ENCODE measurements around the gene PROCR.

The PROCR gene

GRCh38 chr20:35134880-35135279 lies 37.0 kb upstream of the PROCR start:
- TF ChIP-seq, protein P1, sequence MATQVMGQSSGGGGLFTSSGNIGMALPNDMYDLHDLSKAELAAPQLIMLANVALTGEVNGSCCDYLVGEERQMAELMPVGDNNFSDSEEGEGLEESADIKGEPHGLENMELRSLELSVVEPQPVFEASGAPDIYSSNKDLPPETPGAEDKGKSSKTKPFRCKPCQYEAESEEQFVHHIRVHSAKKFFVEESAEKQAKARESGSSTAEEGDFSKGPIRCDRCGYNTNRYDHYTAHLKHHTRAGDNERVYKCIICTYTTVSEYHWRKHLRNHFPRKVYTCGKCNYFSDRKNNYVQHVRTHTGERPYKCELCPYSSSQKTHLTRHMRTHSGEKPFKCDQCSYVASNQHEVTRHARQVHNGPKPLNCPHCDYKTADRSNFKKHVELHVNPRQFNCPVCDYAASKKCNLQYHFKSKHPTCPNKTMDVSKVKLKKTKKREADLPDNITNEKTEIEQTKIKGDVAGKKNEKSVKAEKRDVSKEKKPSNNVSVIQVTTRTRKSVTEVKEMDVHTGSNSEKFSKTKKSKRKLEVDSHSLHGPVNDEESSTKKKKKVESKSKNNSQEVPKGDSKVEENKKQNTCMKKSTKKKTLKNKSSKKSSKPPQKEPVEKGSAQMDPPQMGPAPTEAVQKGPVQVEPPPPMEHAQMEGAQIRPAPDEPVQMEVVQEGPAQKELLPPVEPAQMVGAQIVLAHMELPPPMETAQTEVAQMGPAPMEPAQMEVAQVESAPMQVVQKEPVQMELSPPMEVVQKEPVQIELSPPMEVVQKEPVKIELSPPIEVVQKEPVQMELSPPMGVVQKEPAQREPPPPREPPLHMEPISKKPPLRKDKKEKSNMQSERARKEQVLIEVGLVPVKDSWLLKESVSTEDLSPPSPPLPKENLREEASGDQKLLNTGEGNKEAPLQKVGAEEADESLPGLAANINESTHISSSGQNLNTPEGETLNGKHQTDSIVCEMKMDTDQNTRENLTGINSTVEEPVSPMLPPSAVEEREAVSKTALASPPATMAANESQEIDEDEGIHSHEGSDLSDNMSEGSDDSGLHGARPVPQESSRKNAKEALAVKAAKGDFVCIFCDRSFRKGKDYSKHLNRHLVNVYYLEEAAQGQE (IDR thresholded peaks at IDR 0.05; ENCODE audit: insufficient replicate concordance, low read depth) = no peak
- no peak for TF ChIP-seq GABPA (IDR thresholded peaks at IDR 0.05; ENCODE audit: low read depth)
- TF ChIP-seq POLR2AphosphoS5 (IDR thresholded peaks at IDR 0.05; ENCODE audit: low read depth) = no peak
- TF ChIP-seq, protein P2, sequence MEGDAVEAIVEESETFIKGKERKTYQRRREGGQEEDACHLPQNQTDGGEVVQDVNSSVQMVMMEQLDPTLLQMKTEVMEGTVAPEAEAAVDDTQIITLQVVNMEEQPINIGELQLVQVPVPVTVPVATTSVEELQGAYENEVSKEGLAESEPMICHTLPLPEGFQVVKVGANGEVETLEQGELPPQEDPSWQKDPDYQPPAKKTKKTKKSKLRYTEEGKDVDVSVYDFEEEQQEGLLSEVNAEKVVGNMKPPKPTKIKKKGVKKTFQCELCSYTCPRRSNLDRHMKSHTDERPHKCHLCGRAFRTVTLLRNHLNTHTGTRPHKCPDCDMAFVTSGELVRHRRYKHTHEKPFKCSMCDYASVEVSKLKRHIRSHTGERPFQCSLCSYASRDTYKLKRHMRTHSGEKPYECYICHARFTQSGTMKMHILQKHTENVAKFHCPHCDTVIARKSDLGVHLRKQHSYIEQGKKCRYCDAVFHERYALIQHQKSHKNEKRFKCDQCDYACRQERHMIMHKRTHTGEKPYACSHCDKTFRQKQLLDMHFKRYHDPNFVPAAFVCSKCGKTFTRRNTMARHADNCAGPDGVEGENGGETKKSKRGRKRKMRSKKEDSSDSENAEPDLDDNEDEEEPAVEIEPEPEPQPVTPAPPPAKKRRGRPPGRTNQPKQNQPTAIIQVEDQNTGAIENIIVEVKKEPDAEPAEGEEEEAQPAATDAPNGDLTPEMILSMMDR (IDR thresholded peaks at IDR 0.05; ENCODE audit: insufficient read depth, low read length) = no peak
- TF ChIP-seq SPI1 (IDR thresholded peaks at IDR 0.05; ENCODE audit: borderline replicate concordance, low read depth) = no peak
- H3K27ac ChIP-seq (replicated peaks) = no peak overlapping the region
- DNase-seq (ENCODE audit: low read depth in 1 of 2, low spot score in 1 of 2) = no peak
- no peak overlapping the region for H3K4me3 ChIP-seq (replicated peaks; ENCODE audit: insufficient read depth, low read length)
- H3K27me3 ChIP-seq (ENCODE audit: insufficient read depth, poor library complexity, severe bottlenecking) = no peaks in the 10 kb centered on the region

DNA sequence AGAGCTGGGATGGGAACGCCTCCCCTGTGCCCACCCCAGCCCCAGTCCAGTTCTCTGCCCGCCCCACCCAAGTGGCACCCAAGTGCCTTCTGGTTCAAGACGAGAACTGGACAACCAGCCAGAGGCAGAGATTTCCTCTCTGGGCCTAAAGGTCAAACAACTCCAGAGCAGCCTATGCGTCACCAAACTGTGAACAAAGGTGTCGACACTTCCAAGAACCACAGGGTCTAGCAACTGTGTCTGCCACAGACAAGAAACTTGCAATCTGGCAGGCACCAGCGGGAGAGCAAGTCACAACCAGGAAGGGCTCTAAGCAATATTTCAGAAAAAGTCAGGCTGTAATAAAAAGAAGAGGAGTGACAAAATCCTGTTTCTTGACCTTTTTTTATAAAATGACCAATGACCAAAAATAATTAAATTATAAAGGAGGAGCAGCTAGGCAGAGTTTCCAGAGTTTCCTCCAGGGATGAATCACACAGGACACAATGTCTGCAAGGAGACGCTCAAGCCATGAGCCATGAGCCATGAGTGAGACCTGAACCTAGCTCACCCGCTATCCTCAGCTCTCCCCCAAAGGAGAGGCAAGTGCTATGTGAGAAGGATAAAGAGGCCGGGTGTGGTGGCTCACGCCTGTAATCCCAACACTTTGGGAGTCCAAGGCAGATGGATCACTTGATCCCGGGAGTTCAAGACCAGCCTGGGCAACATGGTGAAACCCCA lies 35.8 kb upstream of the PROCR start:
- peak in 1 of 2 experiments; percentile 49 for DNase-seq (ENCODE audit: low read depth in 1 of 2, low spot score in 1 of 2)
- Histone ChIP-seq H3K27me3 (ENCODE audit: insufficient read depth, poor library complexity, severe bottlenecking) (no peaks in the 10 kb centered on the region), H3K27ac (replicated peaks) (no peak overlapping the region; the same call in 1 of the 2 replicates), H3K4me3 (replicated peaks; ENCODE audit: insufficient read depth, low read length) (no peak overlapping the region)
- TF ChIP-seq POLR2AphosphoS5 (IDR thresholded peaks at IDR 0.05; ENCODE audit: low read depth) (no peak), GABPA (IDR thresholded peaks at IDR 0.05; ENCODE audit: low read depth) (no peak), SPI1 (IDR thresholded peaks at IDR 0.05; ENCODE audit: borderline replicate concordance, low read depth) (no peak)
- TF ChIP-seq, protein P2 (IDR thresholded peaks at IDR 0.05; ENCODE audit: insufficient read depth, low read length) = no peak
- TF ChIP-seq, protein P1 (IDR thresholded peaks at IDR 0.05; ENCODE audit: insufficient replicate concordance, low read depth) = no peak

DNA sequence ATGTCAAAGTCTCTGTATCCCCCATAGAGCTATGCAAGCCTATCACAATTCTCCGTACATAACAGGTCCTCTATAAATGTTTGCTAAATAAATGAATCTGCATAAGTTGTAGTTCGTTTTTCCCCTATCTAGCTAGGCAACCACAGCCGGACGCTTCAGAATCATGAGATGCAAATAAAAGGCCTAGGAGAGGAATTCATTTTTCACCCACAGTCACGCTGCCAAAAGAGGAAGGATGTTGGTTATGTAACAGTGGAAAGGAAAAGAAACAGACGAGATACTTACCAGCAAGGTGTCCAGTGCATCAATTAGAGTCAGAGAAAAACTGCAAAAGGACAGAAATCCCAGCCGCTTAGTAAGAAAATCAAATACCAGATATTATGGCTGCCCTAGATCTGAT lies 27.2 kb upstream of the PROCR start:
- H3K4me3 ChIP-seq (replicated peaks; ENCODE audit: insufficient read depth, low read length) = no peak overlapping the region
- peak overlapping the region; percentile 76 for H3K27ac ChIP-seq (replicated peaks)
- H3K27me3 ChIP-seq (ENCODE audit: insufficient read depth, poor library complexity, severe bottlenecking) = no peaks in the 10 kb centered on the region
- DNase-seq (ENCODE audit: low read depth in 1 of 2, low spot score in 1 of 2) = peak; percentile 57 to 78
- TF ChIP-seq, protein P1 (IDR thresholded peaks at IDR 0.05; ENCODE audit: insufficient replicate concordance, low read depth) = no peak
- TF ChIP-seq, protein P2 (IDR thresholded peaks at IDR 0.05; ENCODE audit: insufficient read depth, low read length) = no peak
- no peak for TF ChIP-seq POLR2AphosphoS5 (IDR thresholded peaks at IDR 0.05; ENCODE audit: low read depth)
- TF ChIP-seq GABPA (IDR thresholded peaks at IDR 0.05; ENCODE audit: low read depth) = no peak
- peak; percentile 65; the same call in 1 of the 2 replicates for TF ChIP-seq SPI1 (IDR thresholded peaks at IDR 0.05; ENCODE audit: borderline replicate concordance, low read depth)

Measured in HL-60 (cell line).